ENCODE measurements around the gene NME7.
"Not testable (repeated sequence)": the region's sequence is repeated elsewhere in the genome, so short reads cannot be mapped to it uniquely, and the experiment has no call there.

The NME7 gene

GRCh38 chr1:169180174-169180573 is 187.4 kb downstream of the NME7 start:
- no peak overlapping the region for H3K4me3 ChIP-seq (ENCODE audit: low read depth, low read length)
- TF ChIP-seq, protein P1, sequence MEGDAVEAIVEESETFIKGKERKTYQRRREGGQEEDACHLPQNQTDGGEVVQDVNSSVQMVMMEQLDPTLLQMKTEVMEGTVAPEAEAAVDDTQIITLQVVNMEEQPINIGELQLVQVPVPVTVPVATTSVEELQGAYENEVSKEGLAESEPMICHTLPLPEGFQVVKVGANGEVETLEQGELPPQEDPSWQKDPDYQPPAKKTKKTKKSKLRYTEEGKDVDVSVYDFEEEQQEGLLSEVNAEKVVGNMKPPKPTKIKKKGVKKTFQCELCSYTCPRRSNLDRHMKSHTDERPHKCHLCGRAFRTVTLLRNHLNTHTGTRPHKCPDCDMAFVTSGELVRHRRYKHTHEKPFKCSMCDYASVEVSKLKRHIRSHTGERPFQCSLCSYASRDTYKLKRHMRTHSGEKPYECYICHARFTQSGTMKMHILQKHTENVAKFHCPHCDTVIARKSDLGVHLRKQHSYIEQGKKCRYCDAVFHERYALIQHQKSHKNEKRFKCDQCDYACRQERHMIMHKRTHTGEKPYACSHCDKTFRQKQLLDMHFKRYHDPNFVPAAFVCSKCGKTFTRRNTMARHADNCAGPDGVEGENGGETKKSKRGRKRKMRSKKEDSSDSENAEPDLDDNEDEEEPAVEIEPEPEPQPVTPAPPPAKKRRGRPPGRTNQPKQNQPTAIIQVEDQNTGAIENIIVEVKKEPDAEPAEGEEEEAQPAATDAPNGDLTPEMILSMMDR (IDR thresholded peaks at IDR 0.05; ENCODE audit: low read depth, low read length): no peak

GRCh38 chr1:169179431-169179830 is 188.2 kb downstream of the NME7 start:
- H3K4me3 ChIP-seq (ENCODE audit: low read depth, low read length): not testable (repeated sequence)

GRCh38 chr1:169175461-169175860 is 192.1 kb downstream of the NME7 start:
- TF ChIP-seq, protein P1 (IDR thresholded peaks at IDR 0.05; ENCODE audit: low read depth, low read length): no peak
- no peak overlapping the region for H3K4me3 ChIP-seq (ENCODE audit: low read depth, low read length)

GRCh38 chr1:169163059-169163458 is 204.5 kb downstream of the NME7 start:
- TF ChIP-seq, protein P1 (IDR thresholded peaks at IDR 0.05; ENCODE audit: low read depth, low read length): no peak
- H3K4me3 ChIP-seq (ENCODE audit: low read depth, low read length): no peak overlapping the region

GRCh38 chr1:169161496-169162194 is 206.0 kb downstream of the NME7 start:
- TF ChIP-seq, protein P1 (IDR thresholded peaks at IDR 0.05; ENCODE audit: low read depth, low read length): no peak
- no peak overlapping the region for H3K4me3 ChIP-seq (ENCODE audit: low read depth, low read length)

DNA sequence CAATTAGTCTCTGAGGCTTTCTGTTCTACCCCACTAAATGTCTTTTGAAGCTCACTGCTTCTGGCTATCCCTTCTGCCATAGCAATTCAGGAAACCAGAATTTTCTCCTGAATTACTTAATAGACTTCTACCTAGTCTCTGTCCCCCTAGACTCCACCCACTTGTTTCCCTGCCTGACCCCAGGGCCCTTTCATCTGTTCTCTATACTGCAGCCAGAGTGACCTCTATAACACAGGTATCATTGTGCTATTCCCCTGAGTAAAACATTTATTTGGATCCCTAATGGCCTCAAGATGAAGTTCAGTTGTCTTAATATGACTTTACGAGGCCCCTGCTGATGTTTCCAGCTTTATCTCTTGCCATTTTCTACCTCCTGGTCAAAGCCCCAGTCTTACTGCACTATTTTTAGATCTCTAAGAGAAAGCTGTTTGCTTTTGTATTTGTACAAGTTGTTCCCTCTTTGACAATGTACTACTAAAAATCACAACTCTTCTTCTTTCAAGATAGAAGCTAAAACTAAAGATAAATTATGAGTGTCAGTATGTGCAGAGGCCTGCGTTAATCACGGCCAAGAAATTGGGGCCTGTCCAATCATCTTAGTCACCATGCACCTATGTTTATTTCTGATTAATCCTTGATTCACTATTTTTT is 206.6 kb downstream of the NME7 start:
- TF ChIP-seq, protein P1 (IDR thresholded peaks at IDR 0.05; ENCODE audit: low read depth, low read length): no peak
- H3K4me3 ChIP-seq (ENCODE audit: low read depth, low read length): no peak overlapping the region

- no peak overlapping the region for H3K4me3 ChIP-seq (ENCODE audit: low read depth, low read length)
- TF ChIP-seq, protein P1 (IDR thresholded peaks at IDR 0.05; ENCODE audit: low read depth, low read length): no peak
These were observed 211.0 kb downstream of the NME7 start for GRCh38 chr1:169156580-169156979.
